HS-5 (cell line): ENCODE data around the gene NFYC.

Experiments used
- DNase-seq: peaks from one replicate; pipeline ENCODE4 v3.0.0-alpha.2; 2012; ENCODE audit warnings: low read depth

The NFYC gene

GRCh38 chr1:40691538-40692428 lies at the start of gene NFYC:
TSS of gene NFYC (plus strand) at chr1:40691704. CDS start at chr1:40738844, 47,140 bp downstream.
- DNase-seq, result peak; percentile 92

GRCh38 chr1:40645118-40645680 lies 46.3 kb upstream of the NFYC start:
- DNase-seq, result no peak

- DNase-seq, result no peak
Measured at GRCh38 chr1:40646315-40646714, 45.2 kb upstream of the NFYC start.

- DNase-seq, result no peak
Measured at GRCh38 chr1:40648200-40648599, 43.3 kb upstream of the NFYC start.

GRCh38 chr1:40648928-40649591 lies 42.4 kb upstream of the NFYC start:
- DNase-seq, result no peak

- DNase-seq, result no peak
Measured at GRCh38 chr1:40649592-40649930, 41.9 kb upstream of the NFYC start.

GRCh38 chr1:40650075-40650474 lies 41.4 kb upstream of the NFYC start:
- DNase-seq, result no peak

GRCh38 chr1:40651138-40651857 lies 40.2 kb upstream of the NFYC start:
- no peak for DNase-seq

GRCh38 chr1:40652468-40652867 lies 39.0 kb upstream of the NFYC start:
- no peak for DNase-seq

- no peak for DNase-seq
Measured at GRCh38 chr1:40652979-40653378, 38.5 kb upstream of the NFYC start.

GRCh38 chr1:40653851-40654537 lies 37.5 kb upstream of the NFYC start:
- DNase-seq, result no peak

GRCh38 chr1:40657046-40657445 lies 34.5 kb upstream of the NFYC start:
- no peak for DNase-seq

GRCh38 chr1:40658751-40659648 lies 32.5 kb upstream of the NFYC start:
- no peak for DNase-seq

GRCh38 chr1:40659649-40659947 lies 31.9 kb upstream of the NFYC start:
- DNase-seq, result no peak

- DNase-seq, result no peak
Measured at GRCh38 chr1:40661678-40662077, 29.8 kb upstream of the NFYC start.

- DNase-seq, result no peak
Measured at GRCh38 chr1:40662151-40662550, 29.4 kb upstream of the NFYC start.

- no peak for DNase-seq
Measured at GRCh38 chr1:40662864-40663263, 28.6 kb upstream of the NFYC start.

GRCh38 chr1:40663324-40664166 lies 28.0 kb upstream of the NFYC start:
- no peak for DNase-seq

- no peak for DNase-seq
Measured at GRCh38 chr1:40664167-40664537, 27.4 kb upstream of the NFYC start.

- no peak for DNase-seq
Measured at GRCh38 chr1:40664791-40665190, 26.7 kb upstream of the NFYC start.
